ENCODE results near the gene MPPED1.

The MPPED1 gene

GRCh38 chr22:43529461-43529860 is 117.6 kb downstream of the MPPED1 start:
- DNase-seq = no peak

DNA sequence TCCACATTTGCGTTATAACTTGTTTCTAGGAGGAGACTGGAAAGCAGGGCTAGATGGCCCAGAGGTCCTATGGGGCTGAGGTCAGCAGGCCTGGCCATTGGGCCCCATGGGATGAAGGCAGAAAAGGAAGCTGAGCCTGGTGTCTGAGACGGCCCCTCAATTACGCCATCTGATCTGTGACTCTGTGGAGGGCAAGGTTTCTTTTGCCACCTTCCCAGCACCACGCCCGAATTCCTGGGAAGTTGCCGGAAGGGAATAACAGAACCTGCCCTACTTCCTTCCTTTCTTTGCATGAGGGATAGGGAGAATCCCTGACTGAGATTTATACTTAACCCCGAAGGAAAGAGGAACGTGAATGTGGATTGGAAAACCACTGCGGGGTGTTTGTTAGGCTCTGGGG is 118.1 kb downstream of the MPPED1 start:
- DNase-seq = no peak

GRCh38 chr22:43530349-43531201 is 118.8 kb downstream of the MPPED1 start:
- no peak for DNase-seq

GRCh38 chr22:43531651-43532050 is 119.8 kb downstream of the MPPED1 start:
- no peak for DNase-seq

GRCh38 chr22:43532301-43533155 is 120.7 kb downstream of the MPPED1 start:
- no peak for DNase-seq

- peak; percentile 30 for DNase-seq
Measured at GRCh38 chr22:43533156-43533530, 121.3 kb downstream of the MPPED1 start.

GRCh38 chr22:43533656-43534428 is 122.0 kb downstream of the MPPED1 start:
- DNase-seq = peak; percentile 20

GRCh38 chr22:43534916-43535315 is 123.1 kb downstream of the MPPED1 start:
- no peak for DNase-seq

DNA sequence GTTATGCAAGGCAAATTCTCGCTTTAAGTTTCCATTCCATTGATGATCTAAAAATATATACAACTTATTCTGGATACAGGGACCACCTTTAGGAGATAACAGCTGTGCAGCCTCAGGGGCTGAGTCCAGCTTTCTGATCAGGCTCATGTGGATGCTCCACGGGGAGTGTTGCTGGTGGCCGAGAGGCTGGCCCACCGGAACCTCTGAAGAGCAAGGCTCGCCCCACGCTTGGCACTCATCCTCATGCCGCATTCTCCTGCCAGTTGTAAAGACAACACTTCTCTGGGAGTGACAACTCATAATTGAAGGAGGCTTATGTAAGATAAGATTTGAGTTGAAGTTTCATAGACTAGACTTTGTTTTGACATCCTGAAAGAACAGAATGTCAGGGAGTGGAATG is 123.5 kb downstream of the MPPED1 start:
- DNase-seq = no peak

GRCh38 chr22:43535741-43536140 is 123.9 kb downstream of the MPPED1 start:
- no peak for DNase-seq

- DNase-seq = peak; percentile 45
Measured at GRCh38 chr22:43537019-43537585, 125.3 kb downstream of the MPPED1 start.

- peak; percentile 42 for DNase-seq
Measured at GRCh38 chr22:43539572-43540528, 128.0 kb downstream of the MPPED1 start.

DNA sequence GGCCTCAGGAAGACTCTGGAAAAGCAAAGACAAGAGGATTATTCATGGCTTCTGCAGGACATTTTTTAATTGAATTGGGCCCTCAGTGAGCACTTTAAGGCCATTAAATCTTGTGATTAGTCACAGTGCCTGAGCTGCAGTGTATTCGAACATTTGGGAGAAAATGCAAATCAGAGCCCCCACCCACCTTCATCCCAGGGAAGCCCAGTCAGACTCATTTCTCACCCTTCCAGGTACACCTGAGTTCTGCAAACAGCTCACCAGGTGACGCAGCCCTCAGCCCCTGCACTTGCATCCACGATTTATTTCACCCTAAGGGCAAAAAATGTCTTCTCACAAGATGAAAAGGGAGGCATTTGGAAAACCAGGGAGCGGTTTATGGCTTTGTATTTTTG is 128.7 kb downstream of the MPPED1 start:
- DNase-seq = peak; percentile 42

- DNase-seq = no peak
Measured at GRCh38 chr22:43541022-43541421, 129.2 kb downstream of the MPPED1 start.

GRCh38 chr22:43541462-43542407 is 129.9 kb downstream of the MPPED1 start:
- no peak for DNase-seq

DNA sequence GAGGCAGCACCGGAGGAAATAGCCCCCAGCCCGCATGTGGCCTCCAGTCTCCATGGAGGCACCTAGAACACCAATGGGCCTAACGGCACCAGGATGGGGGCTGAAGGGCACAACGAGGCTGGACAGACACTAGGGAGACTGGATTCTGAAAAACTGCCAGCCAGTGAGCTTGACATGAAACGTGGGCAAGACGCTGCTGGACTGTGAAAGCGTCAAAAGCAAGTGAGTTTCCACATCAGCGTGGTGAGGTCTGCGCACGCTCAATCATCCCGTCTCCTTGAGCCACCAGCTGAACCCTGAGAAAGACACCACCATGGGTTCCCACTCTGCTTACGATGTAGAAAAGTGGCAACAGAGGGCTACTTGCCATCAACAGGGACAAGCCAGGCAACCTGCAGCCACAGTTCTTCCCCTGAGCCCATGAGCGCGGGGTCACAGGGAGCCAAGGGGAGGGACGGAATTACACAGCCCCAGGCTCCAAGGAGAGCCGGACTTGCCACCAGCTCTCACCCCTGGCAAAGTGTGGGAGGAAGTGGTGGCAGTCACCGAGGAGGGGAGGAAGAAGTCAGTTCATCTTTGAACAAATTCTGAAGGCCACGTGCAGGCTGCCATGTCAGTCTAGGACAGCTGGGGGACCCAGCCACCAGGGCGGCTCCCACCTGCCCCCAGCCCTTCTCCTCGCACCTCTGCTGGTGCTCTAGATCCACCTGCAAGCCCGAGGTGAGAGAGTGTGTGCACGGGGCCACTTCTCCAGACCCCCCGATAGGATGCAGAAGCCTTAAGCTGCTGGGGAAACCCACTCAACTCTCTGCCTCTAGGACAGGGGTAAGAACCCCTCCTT is 131.1 kb downstream of the MPPED1 start:
- no peak for DNase-seq

- peak; percentile 41 for DNase-seq
Measured at GRCh38 chr22:43543522-43544288, 131.9 kb downstream of the MPPED1 start.

DNA sequence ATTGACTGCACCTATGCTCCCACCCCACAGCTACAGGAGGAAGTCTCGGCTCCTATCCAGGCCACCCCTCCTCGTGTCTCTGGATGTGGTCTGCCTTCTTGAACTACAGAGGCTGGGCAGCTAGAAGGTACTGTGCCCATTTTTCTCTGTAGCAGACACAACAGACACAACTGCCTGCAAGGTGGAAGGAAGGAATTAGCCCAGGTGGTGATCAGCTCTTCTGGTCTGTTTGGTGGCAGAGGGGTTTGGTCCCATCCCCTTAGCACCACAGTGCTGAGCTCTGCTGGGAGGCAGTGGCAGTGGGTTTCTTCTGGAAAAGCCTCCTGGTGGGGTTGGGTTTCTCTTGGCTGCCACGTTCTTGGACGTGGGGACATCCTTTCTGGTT is 132.5 kb downstream of the MPPED1 start:
- no peak for DNase-seq

GRCh38 chr22:43546186-43546585 is 134.4 kb downstream of the MPPED1 start:
- DNase-seq = no peak

All from islet precursor cell (in vitro differentiated cells).